IMR-90 (cell line): ENCODE results near the gene CEBPG. TPM values are rescaled to one million over a fixed set of nuclear protein-coding genes. Genes with fewer than 3 reads are reported as not detected.

ENCODE experiments used
- ATAC-seq: fragments of 200-7000 bp; cut with Tn5 transposase; 2 replicates; pipeline ENCODE4 v1.9.1; 2020; ENCODE audit warnings: low read depth, mild to moderate bottlenecking, moderate library complexity
- BruUV-seq: library from RNA; stranded (reverse); fragments of 400-500 nt; replicated peaks from 2 replicates; lab custom pipeline; 2021; lab: Mats Ljungman, UMichigan
- CTCF ChIA-PET: fragments of 300-600 bp; formaldehyde crosslinking; extraction: SDS; loops from one replicate; lab custom pipeline; 2021; ENCODE audit warnings: antibody characterized with exemption; lab: Yijun Ruan, JAX
- POLR2A ChIA-PET: fragments of 300-600 bp; sonication (Branson Sonifier 250); formaldehyde crosslinking; loops from one replicate; lab custom pipeline; 2022; ENCODE audit warnings: antibody characterized with exemption; ENCODE audit not compliant: unreplicated experiment; lab: Charles Lee
- DNase-seq: peaks from one replicate; pipeline ENCODE4 v3.0.0; 2013
- H2AFZ ChIP-seq: replicated peaks from 2 replicates; pipeline ENCODE3; 2013; ENCODE audit warnings: low read length, mild to moderate bottlenecking; ENCODE audit not compliant: poor library complexity
- H2AK5ac ChIP-seq: 2 replicates; pipeline ENCODE4 v1.6.1; 2013; ENCODE audit warnings: low read depth, low read length, inconsistent platforms
- H2AK9ac ChIP-seq: replicated peaks from 2 replicates; pipeline ENCODE3; 2013; ENCODE audit warnings: mild to moderate bottlenecking, low read depth, low read length, moderate library complexity; ENCODE audit not compliant: poor library complexity
- H2BK120ac ChIP-seq: 2 replicates; pipeline ENCODE4 v1.6.1; 2013; ENCODE audit warnings: low read depth, low read length, inconsistent platforms
- H2BK15ac ChIP-seq: 3 replicates; pipeline ENCODE4 v1.6.1; 2013; ENCODE audit warnings: low read depth, low read length, inconsistent platforms
- H2BK20ac ChIP-seq: 2 replicates; pipeline ENCODE4 v1.6.1; 2013; ENCODE audit warnings: low read depth, mild to moderate bottlenecking, inconsistent platforms, low read length, moderate library complexity
- H2BK5ac ChIP-seq: 2 replicates; pipeline ENCODE4 v1.6.1; 2013; ENCODE audit warnings: mild to moderate bottlenecking, low read depth, low read length, inconsistent platforms; ENCODE audit not compliant: poor library complexity, severe bottlenecking
- H3K14ac ChIP-seq: replicated peaks from 2 replicates; pipeline ENCODE4 v1.6.1; 2013; ENCODE audit warnings: low read depth, low read length, inconsistent platforms
- H3K18ac ChIP-seq: 2 replicates; pipeline ENCODE4 v1.6.1; 2013; ENCODE audit warnings: low read depth, low read length, control low read depth
- H3K23ac ChIP-seq: 2 replicates; pipeline ENCODE4 v1.6.1; 2013; ENCODE audit warnings: low read depth, low read length, inconsistent platforms
- H3K27ac ChIP-seq: 2 replicates; pipeline ENCODE4 v1.5.1; 2013; ENCODE audit warnings: mild to moderate bottlenecking, control low read depth, low read length; ENCODE audit not compliant: insufficient read depth
- H3K27me3 ChIP-seq: 2 replicates; pipeline ENCODE4 v1.6.1; 2013; ENCODE audit warnings: low read length; ENCODE audit not compliant: control insufficient read depth, insufficient read depth
- H3K36me3 ChIP-seq: 2 replicates; pipeline ENCODE4 v1.6.1; 2013; ENCODE audit warnings: low read length, mixed read lengths; ENCODE audit not compliant: control insufficient read depth, insufficient read depth
- H3K4ac ChIP-seq: 2 replicates; pipeline ENCODE4 v1.6.1; 2013; ENCODE audit warnings: low read depth, low read length, inconsistent platforms
- H3K4me1 ChIP-seq: 2 replicates; pipeline ENCODE4 v1.6.1; 2013; ENCODE audit warnings: low read length, mixed read lengths; ENCODE audit not compliant: control insufficient read depth, insufficient read depth
- H3K4me2 ChIP-seq: 2 replicates; pipeline ENCODE4 v1.6.1; 2013; ENCODE audit warnings: low read depth, mild to moderate bottlenecking, control low read depth, low read length, moderate library complexity
- H3K4me3 ChIP-seq: 2 replicates; pipeline ENCODE4 v1.5.1; 2013; ENCODE audit warnings: low read depth, mild to moderate bottlenecking, control low read depth, low read length, moderate library complexity; ENCODE audit not compliant: insufficient read depth
- H3K56ac ChIP-seq: 2 replicates; pipeline ENCODE4 v1.6.1; 2013; ENCODE audit warnings: low read length, inconsistent platforms; ENCODE audit not compliant: insufficient read depth; ENCODE audit errors: extremely low read depth
- H3K79me1 ChIP-seq, 2 experiments: 2 replicates each; pipeline ENCODE4 v1.6.1; 2013; ENCODE audit warnings: low read length in 2 of 2, inconsistent platforms in 1 of 2, low read depth in 1 of 2
- H3K9ac ChIP-seq: 2 replicates; pipeline ENCODE4 v1.6.1; 2013; ENCODE audit warnings: low read depth, low read length, control low read depth
- H3K9me1 ChIP-seq: 2 replicates; pipeline ENCODE4 v1.6.1; 2013; ENCODE audit warnings: low read length, inconsistent platforms; ENCODE audit not compliant: insufficient read depth
- H3K9me3 ChIP-seq: 2 replicates; pipeline ENCODE4 v1.6.1; 2013; ENCODE audit warnings: low read length; ENCODE audit not compliant: control insufficient read depth, insufficient read depth
- H4K20me1 ChIP-seq: 2 replicates; pipeline ENCODE4 v1.6.1; 2013; ENCODE audit warnings: low read length, inconsistent platforms; ENCODE audit not compliant: insufficient read depth
- H4K5ac ChIP-seq: 2 replicates; pipeline ENCODE4 v1.6.1; 2013; ENCODE audit warnings: mild to moderate bottlenecking, low read depth, low read length, control low read depth
- H4K8ac ChIP-seq, 2 experiments: 2 replicates each; pipeline ENCODE4 v1.6.1; 2013; ENCODE audit warnings: low read depth in 2 of 2, low read length in 2 of 2, control low read depth in 1 of 2, inconsistent platforms in 1 of 2
- H4K91ac ChIP-seq: 2 replicates; pipeline ENCODE4 v1.6.1; 2013; ENCODE audit warnings: low read depth, low read length, inconsistent platforms; ENCODE audit not compliant: insufficient read depth
- BHLHE40 ChIP-seq: fragments of 150-350 bp; IDR thresholded peaks from 2 replicates; pipeline ENCODE4 v1.6.1; 2016; ENCODE audit warnings: mild to moderate bottlenecking, low read depth, low read length
- CEBPB ChIP-seq: IDR thresholded peaks from 2 replicates; pipeline ENCODE4 v1.6.1; 2012; ENCODE audit warnings: low read depth, low read length, improper control_type of control experiment
- CHD1 ChIP-seq: IDR thresholded peaks from 2 replicates; pipeline ENCODE4 v1.6.1; 2012; ENCODE audit warnings: low read depth, low read length, improper control_type of control experiment
- CTCF ChIP-seq: conservative IDR thresholded peaks from 2 replicates; pipeline ENCODE4 v1.5.1; 2012; ENCODE audit warnings: mild to moderate bottlenecking, low read depth, low read length, improper control_type of control experiment
- FOS ChIP-seq: fragments of 150-350 bp; IDR thresholded peaks from 2 replicates; pipeline ENCODE4 v1.6.1; 2016; ENCODE audit warnings: low read depth, low read length
- MAFK ChIP-seq: IDR thresholded peaks from 2 replicates; pipeline ENCODE4 v1.6.1; 2012; ENCODE audit warnings: low read depth, low read length, improper control_type of control experiment
- MAZ ChIP-seq: IDR thresholded peaks from 2 replicates; pipeline ENCODE4 v1.6.1; 2012; ENCODE audit warnings: low read depth, mild to moderate bottlenecking, low read length, improper control_type of control experiment, moderate library complexity, borderline replicate concordance
- NFE2L2 ChIP-seq: fragments of 150-350 bp; IDR thresholded peaks from 2 replicates; pipeline ENCODE4 v1.6.1; 2016; ENCODE audit warnings: low read depth, mild to moderate bottlenecking, low read length
- RAD21 ChIP-seq: IDR thresholded peaks from 2 replicates; pipeline ENCODE4 v1.6.1; 2012; ENCODE audit warnings: low read length, improper control_type of control experiment
- RFX5 ChIP-seq: IDR thresholded peaks from 2 replicates; pipeline ENCODE4 v1.8.0; 2012; ENCODE audit warnings: low read depth, mild to moderate bottlenecking, low read length, moderate library complexity
- WGBS, 2 experiments: methylation state at CpG; one replicate each; pipeline versions ENCODE4 v1.1.5 to v1.1.7; 2013; ENCODE audit warnings: missing lambda C conversion rate in 2 of 2; ENCODE audit not compliant: insufficient read length in 1 of 2; ENCODE audit errors: extremely low coverage in 2 of 2; 5-methylcytosine and 5-hydroxymethylcytosine counted together
- dilution Hi-C: fragments of 300-500 bp; cut with HindIII; formaldehyde crosslinking; loops from one replicate; pipeline ENCODE4 v1.14.3; 2018; ENCODE audit warnings: low sequenced_read_pairs; ENCODE audit not compliant: unreplicated experiment
- in situ Hi-C: fragments of 300-500 bp; cut with MboI; formaldehyde crosslinking; loops from 3 replicates; pipeline ENCODE4 v1.14.3; 2019; ENCODE audit warnings: low sequenced_read_pairs, inconsistent platforms, mixed read lengths
- intact Hi-C: fragments of 100-400 bp; cut with micrococcal nuclease; formaldehyde crosslinking; loops from 2 replicates; pipeline ENCODE4 v1.10.0; 2022
- polyA plus RNA-seq, 3 experiments: library from polyadenylated mRNA; depleted of rRNA; stranded (reverse); fragments of >200 nt; gene quantifications; 2 replicates each; pipeline ENCODE4 v1.2.3, GENCODE V29; 2012; ENCODE audit warnings: low replicate concordance in 1 of 3
- total RNA-seq: library from RNA; depleted of rRNA; stranded (reverse); fragments of >200 nt; gene quantifications from 2 replicates; pipeline ENCODE4 v1.2.3, GENCODE V29; 2012
- TF ChIP-seq, protein P1 (sequence below): fragments of 150-350 bp; IDR thresholded peaks from 2 replicates; pipeline ENCODE4 v1.6.1; 2017; ENCODE audit warnings: mild to moderate bottlenecking, antibody characterized with exemption, low read length, low read depth

CEBPG gene
- total and polyA plus RNA-seq, 2 of the 4 experiments (the other 2 are of a cell fraction) = 9.2 to 14.3 TPM

- dilution Hi-C loops = no loop called here
These were observed 19.9 kb downstream of the CEBPG start for GRCh38 chr19:33393286-33394005.

More at GRCh38 chr19:33393286-33394005, 19.9 kb downstream of the CEBPG start:
- H3K4ac ChIP-seq = no peak overlapping the region
- H3K18ac ChIP-seq = no peak overlapping the region
- H2AK9ac ChIP-seq = no peak overlapping the region
- no peak overlapping the region for H3K14ac ChIP-seq
- TF ChIP-seq RAD21 = no peak
- TF ChIP-seq RFX5 = no peak
- TF ChIP-seq, protein P1, sequence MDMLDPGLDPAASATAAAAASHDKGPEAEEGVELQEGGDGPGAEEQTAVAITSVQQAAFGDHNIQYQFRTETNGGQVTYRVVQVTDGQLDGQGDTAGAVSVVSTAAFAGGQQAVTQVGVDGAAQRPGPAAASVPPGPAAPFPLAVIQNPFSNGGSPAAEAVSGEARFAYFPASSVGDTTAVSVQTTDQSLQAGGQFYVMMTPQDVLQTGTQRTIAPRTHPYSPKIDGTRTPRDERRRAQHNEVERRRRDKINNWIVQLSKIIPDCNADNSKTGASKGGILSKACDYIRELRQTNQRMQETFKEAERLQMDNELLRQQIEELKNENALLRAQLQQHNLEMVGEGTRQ = no peak
- TF ChIP-seq MAFK = no peak
- TF ChIP-seq MAZ = no peak
- TF ChIP-seq FOS = no peak
- no peak for TF ChIP-seq CEBPB
- no peak for TF ChIP-seq BHLHE40
- TF ChIP-seq CHD1 = no peak
- TF ChIP-seq CTCF = no peak
- TF ChIP-seq NFE2L2 = no peak
- no peak overlapping the region for H3K56ac ChIP-seq
- ChIA-PET CTCF (interaction anchor here (0.6 kb wide), 1 partner anchor 20 kb away, joined by 3 read pairs; the partner anchor contains the start of gene CEBPG), POLR2A (no interaction called here)
- H3K4me3 ChIP-seq = no peak overlapping the region
- H4K91ac ChIP-seq = no peak overlapping the region; the same call in 1 of the 2 replicates
- peaks cover 49% of the 10 kb centered on the region for H4K20me1 ChIP-seq
- H2AFZ ChIP-seq = no peak overlapping the region
- peaks cover 28% of the 10 kb centered on the region for H3K4me1 ChIP-seq
- no peak overlapping the region for H3K23ac ChIP-seq
- no TSS peak for BruUV-seq
- no peak overlapping the region for H3K4me2 ChIP-seq
- no peak overlapping the region for H2BK20ac ChIP-seq
- no peak overlapping the region for H2BK15ac ChIP-seq
- no peaks in the 10 kb centered on the region for H3K27me3 ChIP-seq
- ATAC-seq (no peak), DNase-seq (no peak)
- no peak overlapping the region for H3K27ac ChIP-seq
- peaks cover 1% of the 10 kb centered on the region; the same call in 1 of the 2 replicates for H3K36me3 ChIP-seq
- H2BK120ac ChIP-seq = no peak overlapping the region
- peaks cover 6% of the 10 kb centered on the region; the same call in 1 of the 2 replicates for H3K9me1 ChIP-seq
- no peak overlapping the region for H3K9ac ChIP-seq
- intact Hi-C loops (no loop called here), in situ Hi-C loops (no loop called here)
- WGBS, 2 experiments = 75% methylated on average over 8 of the region's 21 CpGs; no CpG with 5 or more reads in 1 of the 2 experiments
- no peaks in the 10 kb centered on the region for H3K9me3 ChIP-seq
- H3K79me1 ChIP-seq = peaks cover 0 to 24% of the 10 kb centered on the region in 2 experiments; a peak in 1 of 4 replicates
- H2BK5ac ChIP-seq = no peak overlapping the region
- H4K8ac ChIP-seq = no peak overlapping the region; a peak in 1 of 4 replicates
- peak overlapping the region; percentile 78; the same call in 1 of the 2 replicates for H2AK5ac ChIP-seq
- no peak overlapping the region for H4K5ac ChIP-seq
